GM18519 (cell line): ENCODE data around the gene PPIA.
"Not testable (repeated sequence)": the region's sequence is repeated elsewhere in the genome, so short reads cannot be mapped to it uniquely, and the experiment has no call there.

Source experiments
- ATAC-seq: cut with Tn5 transposase; IDR thresholded peaks from one replicate; pipeline ENCODE4 v1.9.1; 2021; ENCODE audit warnings: mild to moderate bottlenecking, moderate library complexity; ENCODE audit not compliant: unreplicated experiment, low FRiP score

The PPIA gene

GRCh38 chr7:44784364-44784763, 12.1 kb upstream of the PPIA start:
- ATAC-seq: no peak

GRCh38 chr7:44785218-44785617, 11.3 kb upstream of the PPIA start:
- not testable (repeated sequence) for ATAC-seq

DNA sequence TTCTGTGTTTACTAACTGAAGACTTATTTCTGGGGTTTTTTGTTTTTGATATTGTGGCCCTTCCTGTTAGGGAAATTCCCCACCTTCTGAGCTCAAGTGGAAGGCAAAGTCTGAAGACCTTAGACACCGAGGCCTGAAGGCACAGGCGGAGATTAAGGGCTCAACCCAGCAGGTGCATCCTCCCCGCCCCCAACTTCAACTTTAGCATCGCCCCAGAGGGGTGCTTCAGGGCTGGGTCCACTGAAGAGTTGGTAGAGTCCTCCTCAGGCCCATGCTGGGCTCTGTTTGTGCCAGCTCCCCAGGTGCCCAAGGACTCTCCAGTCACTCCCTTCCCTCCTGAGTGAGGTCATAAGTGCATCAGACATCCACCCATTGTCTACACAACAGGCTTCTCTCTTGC, 9.4 kb upstream of the PPIA start:
- no peak for ATAC-seq

GRCh38 chr7:44787762-44788161, 8.7 kb upstream of the PPIA start:
- no peak for ATAC-seq

DNA sequence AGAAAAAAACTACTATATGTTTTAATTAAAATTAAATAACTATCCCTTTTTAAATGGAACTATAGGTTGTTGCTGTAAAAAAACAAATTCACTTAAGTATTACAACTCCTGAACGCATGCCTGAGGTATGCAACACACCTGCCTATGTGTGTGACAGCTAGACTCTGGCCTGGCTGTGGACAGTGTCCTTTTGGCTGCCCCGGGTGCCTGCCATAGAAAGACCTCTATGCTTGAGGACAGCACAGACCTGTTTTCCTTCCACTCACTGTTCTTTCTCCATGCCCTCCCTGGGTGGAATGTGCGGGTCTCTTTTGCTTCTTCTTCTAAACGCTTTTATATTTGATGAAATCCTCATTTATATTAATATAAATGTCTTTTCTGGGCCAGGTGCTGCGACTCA, 6.5 kb upstream of the PPIA start:
- no peak for ATAC-seq

DNA sequence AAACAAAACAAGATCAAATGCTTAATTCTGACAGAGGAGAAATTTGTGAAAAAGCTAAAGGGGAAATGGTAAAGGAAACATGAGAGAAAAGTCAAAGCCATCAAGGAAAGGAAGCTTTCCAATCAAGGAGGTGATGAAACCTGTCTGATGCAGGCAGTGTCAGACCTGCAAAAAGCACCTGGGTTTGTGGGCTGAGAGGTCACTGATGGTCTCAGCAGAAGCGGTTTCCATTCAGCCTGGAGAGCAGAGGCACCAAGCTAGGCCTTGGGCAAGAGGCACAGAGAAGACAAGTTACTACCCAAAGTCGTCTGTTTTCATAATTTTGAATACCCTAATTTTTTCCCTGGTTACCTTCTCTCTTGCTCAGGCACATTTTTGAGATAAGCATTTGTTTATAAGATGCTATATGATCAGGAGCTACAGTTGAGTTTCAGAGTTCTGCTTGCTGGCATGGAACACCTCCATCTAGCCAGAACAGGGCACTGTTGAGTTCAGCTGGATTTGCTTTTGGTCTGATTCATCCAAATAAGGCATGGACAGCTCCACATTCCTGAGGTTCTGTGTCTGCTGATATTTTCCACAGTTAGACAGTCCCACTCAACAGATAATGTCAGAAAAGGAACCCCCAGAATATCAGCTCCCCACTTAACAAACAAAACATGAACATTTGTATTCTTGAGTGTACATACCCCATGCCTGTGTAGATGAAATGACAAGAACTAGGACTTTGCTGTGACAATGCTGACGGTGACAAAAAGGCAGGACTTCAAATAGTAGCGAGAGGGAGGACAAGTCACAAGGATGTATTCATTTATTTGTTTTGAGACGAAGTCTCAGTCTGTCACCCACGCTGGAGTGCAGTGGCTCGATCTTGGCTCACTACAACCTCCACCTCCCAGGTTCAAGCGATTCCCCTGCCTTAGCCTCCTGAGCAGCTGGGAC, 4.9 kb upstream of the PPIA start:
- ATAC-seq: no peak

DNA sequence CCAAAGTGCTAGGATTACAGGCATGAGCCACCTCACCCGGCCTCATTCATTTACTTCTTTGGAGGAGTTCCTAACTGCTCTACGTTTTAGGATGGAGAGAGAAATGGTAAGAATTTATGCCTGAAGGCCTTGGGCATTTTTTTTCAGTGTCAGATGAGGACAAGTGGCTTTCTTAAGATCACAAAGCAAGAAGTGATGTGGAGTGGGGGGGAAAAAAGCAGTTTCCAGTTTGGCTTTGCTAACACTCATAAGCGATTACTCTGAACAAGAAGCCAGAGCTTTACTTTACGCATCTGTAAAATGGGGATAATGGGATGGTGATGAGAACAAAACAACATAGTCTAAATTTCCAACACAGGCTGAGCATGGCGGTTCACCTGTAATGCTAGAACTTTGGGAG, 2.6 kb upstream of the PPIA start:
- no peak for ATAC-seq

DNA sequence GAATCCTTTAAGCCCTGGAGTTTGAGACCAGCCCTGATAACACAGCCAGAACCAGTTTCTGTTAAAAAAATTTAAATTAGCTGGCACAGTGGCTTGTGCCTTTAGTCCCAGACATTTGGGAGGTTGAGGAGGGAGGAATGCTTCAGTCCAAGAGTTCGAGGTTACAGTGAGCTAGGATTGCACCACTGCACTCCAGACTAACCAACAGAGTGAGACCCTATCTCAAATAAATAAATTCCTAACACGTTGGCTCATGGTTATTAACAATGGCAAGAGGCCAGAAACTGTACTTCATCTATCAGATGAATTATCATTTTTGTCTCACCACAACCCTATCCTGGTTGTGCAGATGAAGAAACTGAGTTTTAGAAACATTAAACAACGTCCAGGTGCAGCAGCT, 2.1 kb upstream of the PPIA start:
- no peak for ATAC-seq

DNA sequence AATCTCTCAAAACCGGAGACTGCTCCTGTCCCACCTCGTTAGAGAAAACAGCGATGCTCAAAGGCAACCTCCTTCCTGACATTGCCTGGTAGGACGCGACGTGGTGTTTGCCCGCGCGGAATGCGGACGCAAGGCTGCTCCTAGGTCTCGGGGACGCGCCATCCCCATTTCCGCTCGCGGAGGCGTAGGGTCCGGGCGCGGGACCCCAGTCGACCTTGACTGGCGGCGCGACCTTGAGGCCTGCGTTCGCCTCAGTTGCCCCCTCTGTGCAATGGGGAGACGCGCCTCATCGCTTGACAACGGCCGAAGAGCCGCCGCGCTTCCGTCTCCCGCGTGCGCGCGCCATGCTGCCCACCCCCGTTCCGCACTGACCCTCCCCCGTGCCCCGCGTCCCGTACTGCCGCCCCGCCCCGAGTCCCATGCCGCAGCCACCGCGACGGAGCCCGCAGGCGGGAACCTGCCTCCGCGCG, 412 bp upstream of the PPIA start:
- peak; percentile 13 for ATAC-seq

DNA sequence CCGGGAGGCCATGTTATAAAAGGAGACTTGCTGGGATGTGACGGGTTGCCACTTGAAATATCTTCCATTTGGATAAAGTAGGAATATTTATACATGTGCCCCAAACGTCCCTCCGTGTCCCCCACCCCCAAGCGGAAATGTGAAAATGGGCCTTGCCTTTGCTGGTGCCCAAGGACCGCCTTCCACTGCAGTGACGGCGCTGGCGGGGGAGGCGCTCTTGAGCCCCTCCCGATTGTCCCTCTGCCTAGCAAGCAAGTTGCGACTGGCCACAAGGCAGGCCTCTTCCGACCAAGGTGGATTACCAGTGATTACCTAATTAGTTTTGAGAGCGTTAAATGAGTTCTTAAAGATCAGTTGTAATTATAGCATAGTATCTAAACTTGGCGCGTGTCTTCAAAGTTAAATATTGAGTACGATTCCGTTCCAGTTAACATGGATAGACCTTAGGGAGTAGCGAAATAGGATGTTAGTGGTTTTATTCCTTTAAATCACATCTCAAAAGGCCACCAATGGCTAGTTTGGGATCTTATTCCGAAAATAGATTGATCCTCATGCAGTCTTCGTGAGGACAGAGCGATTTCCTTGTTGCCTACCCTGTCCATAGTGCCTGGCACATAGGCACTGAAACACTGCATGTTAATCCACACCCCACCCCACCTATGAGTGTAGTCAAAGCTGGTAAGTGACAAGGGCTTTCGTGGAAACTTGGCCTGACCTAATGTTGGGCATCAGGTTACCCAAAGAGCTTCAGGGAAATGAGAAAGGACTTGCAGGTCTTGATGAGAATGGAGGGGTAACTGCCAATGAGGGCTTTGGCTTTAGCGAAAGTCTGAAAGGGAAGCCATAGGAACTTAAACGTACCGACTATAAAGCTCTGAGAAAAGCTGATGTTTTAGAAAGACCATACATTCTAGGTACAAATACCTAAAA, 1.1 kb downstream of the PPIA start:
- ATAC-seq: peak; percentile 32

DNA sequence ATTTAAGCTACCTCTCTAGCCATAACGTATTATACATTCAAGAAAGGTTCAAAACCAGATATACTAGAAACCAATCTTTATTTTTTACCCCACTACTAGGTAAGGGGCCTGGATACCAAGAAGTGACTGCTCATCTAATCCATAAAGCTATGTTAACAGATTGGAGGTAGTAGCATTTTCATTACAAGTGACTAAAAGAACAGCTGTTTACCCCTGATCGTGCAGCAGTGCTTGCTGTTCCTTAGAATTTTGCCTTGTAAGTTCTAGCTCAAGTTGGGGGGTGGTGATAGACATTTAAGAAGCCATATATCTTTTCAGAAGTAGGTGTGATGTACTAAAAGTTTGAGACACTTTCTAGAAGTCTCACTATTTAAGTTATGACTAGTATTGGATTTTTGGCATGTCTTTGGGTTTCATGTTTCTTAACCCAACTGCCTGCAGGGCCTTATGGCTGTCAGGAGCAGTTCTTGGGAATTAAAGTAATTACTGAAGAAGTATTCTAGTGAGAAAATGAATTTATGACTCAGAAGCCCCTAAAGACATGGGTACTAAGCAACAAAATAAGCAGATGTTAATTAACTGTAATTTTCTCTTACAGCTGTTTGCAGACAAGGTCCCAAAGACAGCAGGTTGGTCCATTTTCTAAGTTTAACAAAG, 2.3 kb downstream of the PPIA start:
- ATAC-seq: no peak

DNA sequence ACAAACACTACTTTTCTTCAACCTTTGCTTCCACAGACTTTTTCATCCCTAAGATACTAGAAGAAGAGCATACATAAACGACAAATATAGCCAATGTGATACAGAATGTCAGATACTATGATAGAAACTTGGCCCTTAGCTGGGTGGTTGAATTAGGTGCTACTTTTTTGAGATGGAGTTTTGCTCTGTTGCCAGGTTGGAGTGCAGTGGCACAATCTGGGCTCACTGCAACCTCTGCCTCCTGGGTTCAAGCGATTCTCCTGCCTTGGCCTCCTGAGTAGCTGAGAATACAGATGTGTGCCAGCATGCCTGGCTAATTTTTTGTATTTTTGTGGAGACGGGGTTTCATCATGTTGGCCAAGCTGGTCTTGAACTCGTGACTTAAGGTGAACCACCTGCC, 3.5 kb downstream of the PPIA start:
- ATAC-seq: no peak

GRCh38 chr7:44801890-44802289, 5.4 kb downstream of the PPIA start:
- no peak for ATAC-seq

- no peak for ATAC-seq
These were observed 6.0 kb downstream of the PPIA start for GRCh38 chr7:44802418-44803025.

DNA sequence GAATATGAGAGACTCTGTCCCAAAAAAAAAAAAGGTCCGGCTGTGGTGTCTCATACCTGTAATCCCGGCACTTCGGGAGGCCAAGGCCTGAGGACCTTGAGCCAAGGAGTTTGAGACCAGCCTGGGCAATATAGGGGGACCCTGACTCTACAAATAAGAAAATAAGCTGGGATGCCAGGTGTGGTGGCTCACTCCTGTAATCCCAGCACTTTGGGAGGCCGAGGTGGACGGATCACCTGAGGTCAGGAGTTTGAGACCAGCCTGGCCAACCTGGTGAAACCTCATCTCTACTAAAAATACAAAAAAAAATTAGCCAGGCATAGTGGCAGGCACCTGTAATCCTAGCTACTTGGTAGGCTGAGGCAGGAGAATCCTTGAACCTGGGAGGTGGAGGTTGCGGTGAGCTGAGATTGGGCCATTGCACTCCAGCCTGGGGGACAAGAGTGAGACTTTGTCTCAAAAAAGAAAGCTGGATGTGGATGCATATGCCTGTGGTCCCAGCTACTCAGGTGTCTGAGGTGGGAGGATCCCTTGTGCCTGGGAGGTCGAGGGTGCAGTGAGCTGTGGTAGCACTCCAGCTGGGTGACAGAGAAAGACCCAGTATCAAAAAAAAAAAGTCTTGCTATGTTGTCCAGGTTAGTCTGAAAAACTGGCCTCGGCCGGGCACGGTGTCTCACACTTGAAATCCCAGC, 7.5 kb downstream of the PPIA start:
- ATAC-seq: not testable (repeated sequence)

DNA sequence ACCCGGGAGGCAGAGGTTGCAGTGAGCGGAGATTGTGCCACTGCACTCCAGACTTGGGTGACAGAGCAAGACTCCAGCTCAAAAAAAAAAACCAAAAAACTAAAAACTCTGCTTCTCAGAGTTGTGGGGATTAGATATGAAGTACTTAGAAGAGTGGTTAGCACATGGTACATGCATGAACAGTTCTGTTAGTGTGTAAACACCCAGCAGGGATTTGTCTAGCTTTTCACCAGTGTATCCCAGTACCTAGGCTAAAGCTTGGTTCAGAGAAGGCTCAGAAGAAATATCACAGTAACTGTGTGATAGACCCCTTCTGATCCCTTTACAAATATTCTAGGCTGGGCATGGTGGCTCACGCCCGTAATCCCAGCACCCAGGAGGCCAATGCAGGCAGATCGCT, 9.5 kb downstream of the PPIA start:
- no peak for ATAC-seq

DNA sequence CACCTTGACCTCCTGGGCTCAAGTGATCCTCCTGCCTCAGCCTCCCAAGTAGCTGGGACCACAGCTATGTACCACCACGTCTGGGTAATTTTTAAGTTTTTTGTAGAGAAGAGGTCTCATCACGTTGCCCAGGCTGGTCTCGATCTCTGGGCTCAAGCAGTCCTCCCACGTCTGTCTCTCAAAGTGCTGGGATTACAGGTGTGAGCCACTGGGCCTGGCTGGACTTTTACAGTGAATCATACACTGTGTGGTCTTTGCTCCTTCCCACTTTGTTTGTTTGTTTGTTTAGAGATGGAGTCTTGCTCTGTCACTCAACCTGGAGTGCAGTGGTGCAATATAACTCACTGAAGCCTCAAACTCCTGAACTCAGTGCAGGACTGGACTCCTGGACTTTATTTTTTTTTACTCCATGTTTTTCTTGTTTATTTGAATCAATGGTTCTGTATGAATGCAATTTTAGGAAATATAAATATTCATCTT, 12.5 kb downstream of the PPIA start:
- ATAC-seq: no peak

GRCh38 chr7:44811093-44811492, 14.6 kb downstream of the PPIA start:
- no peak for ATAC-seq

- ATAC-seq: no peak
These were observed 15.1 kb downstream of the PPIA start for GRCh38 chr7:44811571-44811970.

DNA sequence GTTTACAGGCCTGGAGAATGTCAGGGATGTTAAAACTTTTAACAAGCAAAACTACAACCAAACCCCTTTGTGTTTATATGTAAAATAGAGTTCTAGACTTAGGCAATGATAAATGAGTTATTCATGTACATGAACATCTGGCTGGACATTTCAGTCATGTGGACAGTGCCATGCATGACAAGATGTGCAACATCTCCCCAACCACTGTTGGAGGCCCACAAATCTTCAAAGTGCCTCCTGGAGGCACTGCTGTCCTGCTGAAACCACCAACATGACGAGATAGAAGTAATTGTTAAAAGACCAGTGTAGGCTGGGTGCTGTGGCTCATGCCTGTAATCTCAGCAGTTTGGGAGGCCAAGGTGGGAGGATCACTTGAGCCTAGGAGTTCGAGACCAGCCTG, 18.4 kb downstream of the PPIA start:
- ATAC-seq: no peak
